Vagina (tissue), 2 donors: Measurements from ENCODE around the gene PDE2A.

Experiments
- POLR2AphosphoS5 ChIP-seq, 2 donors: sonication (generic); formaldehyde crosslinking; IDR thresholded peaks; one replicate each; pipeline ENCODE4 v1.9.0; 2017; ENCODE audit warnings: antibody characterized with exemption in 2 of 2, mild to moderate bottlenecking in 2 of 2, low read depth in 1 of 2; ENCODE audit not compliant: insufficient read depth in 1 of 2
- TF ChIP-seq, protein P1 (sequence below), 3 experiments: fragments of 450-650 bp in 2 of 3; fragments of 200-600 bp in 1 of 3; sonication (generic) in 1 of 3; IDR thresholded peaks; one replicate each; pipeline ENCODE4 v1.5.1; 2017 to 2019; ENCODE audit warnings: antibody characterized with exemption in 3 of 3, mild to moderate bottlenecking in 2 of 3, moderate library complexity in 2 of 3

DNA sequence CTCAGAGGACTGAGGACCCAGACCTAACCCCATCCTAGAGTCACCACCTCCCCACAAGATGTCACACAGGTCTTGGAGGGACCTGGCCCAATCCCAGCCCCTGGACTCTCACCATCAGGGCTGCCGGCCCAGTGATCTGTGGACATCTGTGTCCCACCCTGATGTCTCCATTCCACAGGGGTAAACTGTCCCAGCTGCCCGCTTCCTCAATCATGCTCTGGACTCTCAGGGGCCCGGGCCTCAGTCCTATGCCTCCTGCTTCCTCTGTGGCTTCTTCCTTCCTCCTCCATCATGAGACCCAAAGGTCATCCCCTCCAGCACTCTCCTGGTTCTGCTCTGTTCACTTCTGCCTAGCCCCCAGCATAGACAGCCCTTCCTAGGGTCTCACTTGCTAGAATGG is 45.8 kb upstream of the PDE2A start:
- no peak for TF ChIP-seq POLR2AphosphoS5 (IDR thresholded peaks at IDR 0.05; ENCODE audit: insufficient read depth in 1 of 2, low read depth in 1 of 2)
- TF ChIP-seq, protein P1, sequence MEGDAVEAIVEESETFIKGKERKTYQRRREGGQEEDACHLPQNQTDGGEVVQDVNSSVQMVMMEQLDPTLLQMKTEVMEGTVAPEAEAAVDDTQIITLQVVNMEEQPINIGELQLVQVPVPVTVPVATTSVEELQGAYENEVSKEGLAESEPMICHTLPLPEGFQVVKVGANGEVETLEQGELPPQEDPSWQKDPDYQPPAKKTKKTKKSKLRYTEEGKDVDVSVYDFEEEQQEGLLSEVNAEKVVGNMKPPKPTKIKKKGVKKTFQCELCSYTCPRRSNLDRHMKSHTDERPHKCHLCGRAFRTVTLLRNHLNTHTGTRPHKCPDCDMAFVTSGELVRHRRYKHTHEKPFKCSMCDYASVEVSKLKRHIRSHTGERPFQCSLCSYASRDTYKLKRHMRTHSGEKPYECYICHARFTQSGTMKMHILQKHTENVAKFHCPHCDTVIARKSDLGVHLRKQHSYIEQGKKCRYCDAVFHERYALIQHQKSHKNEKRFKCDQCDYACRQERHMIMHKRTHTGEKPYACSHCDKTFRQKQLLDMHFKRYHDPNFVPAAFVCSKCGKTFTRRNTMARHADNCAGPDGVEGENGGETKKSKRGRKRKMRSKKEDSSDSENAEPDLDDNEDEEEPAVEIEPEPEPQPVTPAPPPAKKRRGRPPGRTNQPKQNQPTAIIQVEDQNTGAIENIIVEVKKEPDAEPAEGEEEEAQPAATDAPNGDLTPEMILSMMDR (IDR thresholded peaks at IDR 0.05): no peak
